WTC11 (cell line): Measurements from ENCODE around the gene IGLL5. TPM values are rescaled to one million over a fixed set of nuclear protein-coding genes. Genes with fewer than 3 reads are reported as not detected.
A peak's percentile ranks its signal among the peaks of the same experiment; 100 is the strongest.

Experiments
- ATAC-seq: fragments of 200-7000 bp; cut with Tn5 transposase; 2 replicates; pipeline ENCODE4 v1.10.0; 2021; ENCODE audit warnings: mild to moderate bottlenecking, moderate library complexity
- CTCF ChIA-PET: fragments of 300-600 bp; sonication (Branson Sonifier 250); formaldehyde crosslinking; loops from one replicate; lab custom pipeline; 2021; ENCODE audit warnings: antibody characterized with exemption; lab: Charles Lee
- POLR2A ChIA-PET: fragments of 350-600 bp; sonication (Branson Sonifier 250); formaldehyde crosslinking; loops from one replicate; lab custom pipeline; 2021; ENCODE audit warnings: antibody characterized with exemption; lab: Charles Lee
- DNase-seq: peaks from one replicate; pipeline ENCODE4 v3.0.0; 2021; ENCODE audit warnings: low spot score
- H3K27ac Mint-ChIP-seq: 2 replicates; pipeline ENCODE4 v1.8.0; 2021; ENCODE audit warnings: mixed read lengths
- H3K27me3 Mint-ChIP-seq: 2 replicates; pipeline ENCODE4 v1.8.0; 2021; ENCODE audit warnings: low read depth, mild to moderate bottlenecking, moderate library complexity, mixed read lengths
- H3K36me3 Mint-ChIP-seq: 2 replicates; pipeline ENCODE4 v1.8.0; 2021; ENCODE audit warnings: mixed read lengths
- H3K4me1 Mint-ChIP-seq: 2 replicates; pipeline ENCODE4 v1.8.0; 2022; ENCODE audit warnings: mixed read lengths
- H3K4me3 Mint-ChIP-seq: 2 replicates; pipeline ENCODE4 v1.8.0; 2021; ENCODE audit warnings: mild to moderate bottlenecking, moderate library complexity, mixed read lengths
- H3K9me3 Mint-ChIP-seq: 2 replicates; pipeline ENCODE4 v1.8.0; 2021; ENCODE audit warnings: mixed read lengths
- ATF1 ChIP-seq: sonication (generic); formaldehyde crosslinking; IDR thresholded peaks from 2 replicates; pipeline ENCODE4 v1.8.1; 2023; ENCODE audit warnings: mild to moderate bottlenecking, moderate library complexity, missing genetic modification reagents
- CREB1 ChIP-seq: sonication (generic); formaldehyde crosslinking; IDR thresholded peaks from 2 replicates; pipeline ENCODE4 v1.8.0; 2023; ENCODE audit warnings: mild to moderate bottlenecking, missing genetic modification reagents
- CREM ChIP-seq: sonication (generic); formaldehyde crosslinking; IDR thresholded peaks from 2 replicates; pipeline ENCODE4 v1.8.1; 2022; ENCODE audit warnings: mild to moderate bottlenecking, missing genetic modification reagents, moderate library complexity
- E2F4 ChIP-seq: sonication (generic); formaldehyde crosslinking; IDR thresholded peaks from 2 replicates; pipeline ENCODE4 v1.8.1; 2022; ENCODE audit warnings: low read depth, mild to moderate bottlenecking, moderate library complexity, missing genetic modification reagents, borderline replicate concordance
- ERG ChIP-seq: fragments of 250-450 bp; sonication (Bioruptor Pico); IDR thresholded peaks from 2 replicates; pipeline ENCODE4 v1.8.0; 2021; ENCODE audit warnings: mild to moderate bottlenecking
- ETV6 ChIP-seq: sonication (generic); formaldehyde crosslinking; IDR thresholded peaks from 2 replicates; pipeline ENCODE4 v1.8.1; 2022; ENCODE audit warnings: mild to moderate bottlenecking, missing genetic modification reagents
- KAT7 ChIP-seq: sonication (generic); formaldehyde crosslinking; IDR thresholded peaks from 2 replicates; pipeline ENCODE4 v1.8.1; 2023; ENCODE audit warnings: missing genetic modification reagents, mild to moderate bottlenecking, borderline replicate concordance
- NR2C2 ChIP-seq: sonication (generic); formaldehyde crosslinking; IDR thresholded peaks from 2 replicates; pipeline ENCODE4 v1.8.0; 2022; ENCODE audit warnings: mild to moderate bottlenecking, missing genetic modification reagents
- SOX15 ChIP-seq: fragments of 250-450 bp; sonication (Bioruptor Pico); IDR thresholded peaks from 2 replicates; pipeline ENCODE4 v1.9.0; 2021; ENCODE audit warnings: mild to moderate bottlenecking
- STAT6 ChIP-seq: sonication (generic); formaldehyde crosslinking; conservative IDR thresholded peaks from 2 replicates; pipeline ENCODE4 v1.8.1; 2023; ENCODE audit warnings: mild to moderate bottlenecking, low read depth, missing genetic modification reagents, moderate library complexity
- TEAD1 ChIP-seq: sonication (generic); formaldehyde crosslinking; IDR thresholded peaks from 2 replicates; pipeline ENCODE4 v1.8.0; 2022; ENCODE audit warnings: mild to moderate bottlenecking, missing genetic modification reagents
- ZNF121 ChIP-seq: sonication (generic); formaldehyde crosslinking; IDR thresholded peaks from 2 replicates; pipeline ENCODE4 v1.8.0; 2023; ENCODE audit warnings: missing genetic modification reagents
- ZNF281 ChIP-seq: sonication (generic); formaldehyde crosslinking; IDR thresholded peaks from 2 replicates; pipeline ENCODE4 v1.8.0; 2023; ENCODE audit warnings: mild to moderate bottlenecking, missing genetic modification reagents
- ZNF396 ChIP-seq: fragments of 250-450 bp; sonication (Bioruptor Pico); IDR thresholded peaks from 2 replicates; pipeline ENCODE4 v1.8.0; 2021; ENCODE audit warnings: mild to moderate bottlenecking, moderate library complexity, borderline replicate concordance
- ZNF423 ChIP-seq: fragments of 250-450 bp; sonication (Bioruptor Pico); IDR thresholded peaks from 2 replicates; pipeline ENCODE4 v2.1.2; 2022; ENCODE audit warnings: mild to moderate bottlenecking, moderate library complexity
- total RNA-seq: library from RNA; stranded (reverse); gene quantifications from 3 replicates; pipeline ENCODE4 v1.2.3, GENCODE V29; 2021
- TF ChIP-seq, protein P1 (sequence below): sonication (generic); formaldehyde crosslinking; IDR thresholded peaks from 2 replicates; pipeline ENCODE4 v1.8.0; 2022; ENCODE audit warnings: missing genetic modification reagents
- TF ChIP-seq, protein P2 (sequence below): fragments of 250-450 bp; sonication (Bioruptor Pico); conservative IDR thresholded peaks from 2 replicates; pipeline ENCODE4 v1.9.0; 2021; ENCODE audit warnings: mild to moderate bottlenecking

The IGLL5 gene
- total RNA-seq, 1 experiment from 2014 or later: not detected

- TF ChIP-seq ZNF281 (CRISPR knock-in tag): no peak
- no peak for TF ChIP-seq ZNF121 (CRISPR knock-in tag)
- TF ChIP-seq KAT7 (CRISPR knock-in tag): no peak
- no peak for TF ChIP-seq ZNF423 (CRISPR knock-in tag)
- no peak for TF ChIP-seq E2F4 (CRISPR knock-in tag)
- TF ChIP-seq STAT6 (CRISPR knock-in tag): no peak
- no peak for TF ChIP-seq NR2C2 (CRISPR knock-in tag)
- ATAC-seq (no peak), DNase-seq (no peak)
- Mint-ChIP-seq H3K4me3 (no peak overlapping the region), H3K36me3 (no peaks in the 10 kb centered on the region), H3K4me1 (no peaks in the 10 kb centered on the region; the same call in 1 of the 2 replicates), H3K27me3 (peaks cover 87% of the 10 kb centered on the region), H3K27ac (no peak overlapping the region), H3K9me3 (no peaks in the 10 kb centered on the region)
- ChIA-PET CTCF (no interaction called here), POLR2A (no interaction called here)
Measured at GRCh38 chr22:22843848-22844247, 43.8 kb upstream of the IGLL5 start.

GRCh38 chr22:22847241-22847640 lies 40.4 kb upstream of the IGLL5 start:
- Mint-ChIP-seq H3K4me3 (no peak overlapping the region), H3K4me1 (no peaks in the 10 kb centered on the region; the same call in 1 of the 2 replicates), H3K27me3 (peaks cover 81% of the 10 kb centered on the region), H3K9me3 (no peaks in the 10 kb centered on the region), H3K36me3 (no peaks in the 10 kb centered on the region), H3K27ac (no peak overlapping the region)
- POLR2A ChIA-PET: no interaction called here
- ATAC-seq (no peak), DNase-seq (no peak)
- no peak for TF ChIP-seq ZNF396 (CRISPR knock-in tag)
- CTCF ChIA-PET: interaction anchor here (1.2 to 5.6 kb wide), 5 partner anchors 8 to 108 kb away, joined by 3 to 76 read pairs (median 13); no protein-coding TSS in a partner anchor

GRCh38 chr22:22848364-22848866 lies 39.2 kb upstream of the IGLL5 start:
- H3K27me3 Mint-ChIP-seq: peaks cover 83% of the 10 kb centered on the region
- CTCF ChIA-PET: interaction anchor here (0.6 to 5.6 kb wide), 39 partner anchors 8 to 380 kb away, joined by 3 to 95 read pairs (median 5); no protein-coding TSS in a partner anchor
- H3K9me3 Mint-ChIP-seq: no peaks in the 10 kb centered on the region
- TF ChIP-seq ERG (CRISPR knock-in tag) (no peak), ZNF423 (CRISPR knock-in tag) (peak; percentile 80), CREB1 (CRISPR knock-in tag) (no peak), TEAD1 (CRISPR knock-in tag) (no peak), ETV6 (no peak), CREM (CRISPR knock-in tag) (no peak), ATF1 (CRISPR knock-in tag) (no peak), SOX15 (CRISPR knock-in tag) (no peak)
- TF ChIP-seq, protein P1, sequence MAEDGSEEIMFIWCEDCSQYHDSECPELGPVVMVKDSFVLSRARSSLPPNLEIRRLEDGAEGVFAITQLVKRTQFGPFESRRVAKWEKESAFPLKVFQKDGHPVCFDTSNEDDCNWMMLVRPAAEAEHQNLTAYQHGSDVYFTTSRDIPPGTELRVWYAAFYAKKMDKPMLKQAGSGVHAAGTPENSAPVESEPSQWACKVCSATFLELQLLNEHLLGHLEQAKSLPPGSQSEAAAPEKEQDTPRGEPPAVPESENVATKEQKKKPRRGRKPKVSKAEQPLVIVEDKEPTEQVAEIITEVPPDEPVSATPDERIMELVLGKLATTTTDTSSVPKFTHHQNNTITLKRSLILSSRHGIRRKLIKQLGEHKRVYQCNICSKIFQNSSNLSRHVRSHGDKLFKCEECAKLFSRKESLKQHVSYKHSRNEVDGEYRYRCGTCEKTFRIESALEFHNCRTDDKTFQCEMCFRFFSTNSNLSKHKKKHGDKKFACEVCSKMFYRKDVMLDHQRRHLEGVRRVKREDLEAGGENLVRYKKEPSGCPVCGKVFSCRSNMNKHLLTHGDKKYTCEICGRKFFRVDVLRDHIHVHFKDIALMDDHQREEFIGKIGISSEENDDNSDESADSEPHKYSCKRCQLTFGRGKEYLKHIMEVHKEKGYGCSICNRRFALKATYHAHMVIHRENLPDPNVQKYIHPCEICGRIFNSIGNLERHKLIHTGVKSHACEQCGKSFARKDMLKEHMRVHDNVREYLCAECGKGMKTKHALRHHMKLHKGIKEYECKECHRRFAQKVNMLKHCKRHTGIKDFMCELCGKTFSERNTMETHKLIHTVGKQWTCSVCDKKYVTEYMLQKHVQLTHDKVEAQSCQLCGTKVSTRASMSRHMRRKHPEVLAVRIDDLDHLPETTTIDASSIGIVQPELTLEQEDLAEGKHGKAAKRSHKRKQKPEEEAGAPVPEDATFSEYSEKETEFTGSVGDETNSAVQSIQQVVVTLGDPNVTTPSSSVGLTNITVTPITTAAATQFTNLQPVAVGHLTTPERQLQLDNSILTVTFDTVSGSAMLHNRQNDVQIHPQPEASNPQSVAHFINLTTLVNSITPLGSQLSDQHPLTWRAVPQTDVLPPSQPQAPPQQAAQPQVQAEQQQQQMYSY (CRISPR knock-in tag): no peak
- TF ChIP-seq, protein P2, sequence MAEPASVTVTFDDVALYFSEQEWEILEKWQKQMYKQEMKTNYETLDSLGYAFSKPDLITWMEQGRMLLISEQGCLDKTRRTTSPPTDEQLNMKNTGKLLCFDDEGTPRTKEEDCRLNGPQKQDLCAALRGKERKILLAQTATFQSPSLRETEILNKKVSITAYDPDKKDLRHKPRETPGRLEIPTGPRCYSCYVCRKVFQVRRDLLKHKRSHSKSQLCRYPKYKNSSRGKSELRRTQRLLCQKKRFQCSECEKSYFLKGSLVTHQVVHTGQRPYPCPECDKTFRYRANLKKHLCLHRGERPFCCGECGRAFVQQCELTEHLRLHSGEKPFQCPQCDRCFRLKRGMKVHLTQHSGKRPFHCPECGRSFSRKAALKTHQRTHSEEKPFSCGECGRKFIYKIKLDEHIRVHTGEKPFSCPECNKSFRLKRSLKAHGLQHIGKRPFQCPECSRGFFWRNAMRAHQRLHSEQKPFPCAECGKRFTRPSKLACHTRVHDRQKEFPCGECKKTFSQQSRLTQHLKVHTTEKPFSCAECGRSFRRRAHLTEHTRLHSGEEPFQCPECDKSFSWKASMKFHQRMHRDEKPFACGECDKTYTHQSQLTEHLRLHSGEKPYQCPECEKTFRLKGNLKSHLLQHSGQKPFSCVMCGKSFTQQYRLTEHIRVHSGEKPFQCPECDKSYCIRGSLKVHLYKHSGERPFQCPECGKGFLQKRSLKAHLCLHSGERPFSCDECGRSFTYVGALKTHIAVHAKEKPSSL (CRISPR knock-in tag): no peak

More at GRCh38 chr22:22848364-22848866, 39.2 kb upstream of the IGLL5 start:
- no peaks in the 10 kb centered on the region for H3K36me3 Mint-ChIP-seq
- ATAC-seq (peak; percentile 98), DNase-seq (peak; percentile 90)
- H3K4me1 Mint-ChIP-seq: no peaks in the 10 kb centered on the region; the same call in 1 of the 2 replicates
- POLR2A ChIA-PET: interaction anchor here (0.8 kb wide), 1 partner anchor 36 kb away, joined by 3 read pairs; no protein-coding TSS in a partner anchor
- H3K4me3 Mint-ChIP-seq: no peak overlapping the region
- H3K27ac Mint-ChIP-seq: no peak overlapping the region
